ENCODE measurements around the gene NDRG3.
"Not testable (repeated sequence)": the region's sequence is repeated elsewhere in the genome, so short reads cannot be mapped to it uniquely, and the experiment has no call there.

Gene NDRG3

GRCh38 chr20:36760647-36761046 is 14.8 kb upstream of the NDRG3 start:
- DNase-seq (ENCODE audit: low read depth): no peak

DNA sequence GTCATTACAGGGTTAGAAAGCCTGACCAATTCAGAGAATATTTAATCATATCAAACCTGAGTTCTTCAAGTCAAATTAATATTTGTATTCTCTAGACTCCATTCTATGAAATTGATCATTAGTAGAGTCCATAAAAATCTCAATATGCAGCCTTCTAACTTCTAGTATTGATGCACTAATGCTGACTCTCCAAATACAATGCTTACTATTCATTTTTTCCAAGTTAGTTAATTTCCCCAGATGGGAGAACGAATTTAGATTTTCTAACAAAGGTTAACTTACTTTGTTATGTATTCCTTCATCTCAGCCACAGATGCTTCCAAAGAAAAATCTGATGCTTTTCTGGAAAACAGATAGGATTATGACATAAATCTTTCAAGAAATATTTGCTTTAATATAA is 12.4 kb upstream of the NDRG3 start:
- DNase-seq (ENCODE audit: low read depth): no peak

GRCh38 chr20:36756496-36756895 is 10.6 kb upstream of the NDRG3 start:
- no peak for DNase-seq (ENCODE audit: low read depth)

- peak; percentile 26 for DNase-seq (ENCODE audit: low read depth)
These were observed 8.8 kb upstream of the NDRG3 start for GRCh38 chr20:36754656-36755222.

DNA sequence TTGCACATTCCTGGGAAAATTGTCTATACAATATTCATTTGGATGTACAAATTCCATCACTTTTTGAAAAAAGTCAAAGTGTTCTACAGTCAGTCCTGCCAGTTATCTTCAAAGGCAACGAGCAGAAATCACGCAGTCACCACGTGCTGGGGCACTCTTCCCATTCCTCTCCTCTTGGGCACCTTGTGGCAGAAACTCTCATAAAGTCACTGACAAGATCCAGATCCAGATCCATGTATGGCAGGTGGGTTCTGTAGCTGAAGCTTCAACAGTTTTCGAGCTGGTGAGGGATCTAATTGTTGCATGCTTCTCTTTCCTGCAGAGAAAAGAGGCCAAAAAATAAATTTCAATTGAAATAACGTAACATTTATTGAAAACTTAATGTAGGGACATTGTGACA is 6.7 kb upstream of the NDRG3 start:
- DNase-seq (ENCODE audit: low read depth): no peak

DNA sequence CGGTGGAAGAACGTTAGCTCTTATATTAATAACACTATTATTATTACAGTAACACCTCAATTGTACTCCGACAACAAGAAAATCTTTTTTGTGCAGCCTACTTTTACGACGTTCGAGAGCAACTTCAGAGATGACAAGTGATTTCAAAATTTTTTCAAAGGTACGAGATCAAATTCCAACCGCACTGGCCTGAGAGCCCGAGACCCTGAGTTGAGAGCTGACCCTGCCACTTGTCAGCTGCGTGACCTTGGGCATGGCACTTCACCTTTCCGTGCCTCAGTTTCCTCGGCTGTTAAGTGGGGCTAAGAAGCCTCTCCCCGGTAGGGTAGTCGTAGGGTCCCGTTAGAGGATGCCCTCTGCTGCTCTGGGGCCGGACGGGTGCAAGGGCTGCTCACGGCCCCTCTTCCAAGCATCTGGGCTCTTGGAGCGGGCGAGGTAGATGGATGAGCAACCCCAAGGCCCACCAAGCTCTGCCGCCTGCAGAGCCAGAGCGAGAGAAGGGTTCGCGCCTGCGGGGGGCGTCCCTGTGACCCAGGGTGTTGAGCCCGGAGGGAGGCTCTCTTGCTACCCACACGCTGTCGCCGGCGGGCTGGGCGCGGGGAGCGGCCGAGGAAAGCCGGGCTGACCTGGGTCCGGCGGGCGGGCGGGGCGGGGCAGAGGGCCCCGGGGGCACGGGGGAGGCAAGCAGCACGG is 510 bp downstream of the NDRG3 start:
- DNase-seq (ENCODE audit: low read depth): no peak

- no peak for DNase-seq (ENCODE audit: low read depth)
These were observed 1.1 kb downstream of the NDRG3 start for GRCh38 chr20:36744764-36745191.

- no peak for DNase-seq (ENCODE audit: low read depth)
These were observed 1.6 kb downstream of the NDRG3 start for GRCh38 chr20:36744243-36744642.

DNA sequence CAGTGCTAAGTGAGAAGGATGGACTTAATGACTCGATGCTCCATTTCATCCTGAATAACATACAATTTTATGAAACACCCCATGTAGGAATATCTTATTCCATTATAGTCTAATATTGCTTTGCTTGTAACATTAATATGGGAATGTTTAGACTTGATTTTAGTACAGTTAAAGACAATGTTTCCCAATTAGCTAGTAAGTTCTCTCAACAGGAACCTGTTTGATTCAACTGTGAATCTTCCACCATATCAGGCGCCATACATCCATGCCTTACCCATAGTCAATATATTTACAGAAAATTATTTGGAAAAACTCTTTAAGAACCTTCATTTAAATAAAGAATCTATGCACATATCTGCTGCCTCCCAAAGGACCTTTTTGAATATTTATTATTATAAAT is 3.3 kb downstream of the NDRG3 start:
- DNase-seq (ENCODE audit: low read depth): no peak

DNA sequence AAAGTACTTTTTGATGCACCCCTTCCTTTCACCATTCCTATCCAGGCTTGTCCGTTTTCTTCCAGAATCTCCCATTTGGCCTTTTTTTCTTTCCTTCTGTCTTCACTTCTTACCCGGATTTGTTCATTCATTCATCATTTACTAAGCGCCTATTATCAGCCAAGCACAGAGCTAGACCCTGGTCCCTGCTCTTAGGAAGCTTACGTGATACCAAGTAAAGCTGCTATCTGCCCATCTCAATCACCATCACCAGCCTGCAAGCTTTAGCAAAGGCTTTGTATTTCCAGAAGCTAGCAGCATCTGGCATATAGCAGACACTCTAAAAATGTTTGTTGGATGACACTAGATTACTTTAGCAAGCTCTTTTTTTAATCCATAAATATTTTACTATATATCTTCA is 4.8 kb downstream of the NDRG3 start:
- no peak for DNase-seq (ENCODE audit: low read depth)

DNA sequence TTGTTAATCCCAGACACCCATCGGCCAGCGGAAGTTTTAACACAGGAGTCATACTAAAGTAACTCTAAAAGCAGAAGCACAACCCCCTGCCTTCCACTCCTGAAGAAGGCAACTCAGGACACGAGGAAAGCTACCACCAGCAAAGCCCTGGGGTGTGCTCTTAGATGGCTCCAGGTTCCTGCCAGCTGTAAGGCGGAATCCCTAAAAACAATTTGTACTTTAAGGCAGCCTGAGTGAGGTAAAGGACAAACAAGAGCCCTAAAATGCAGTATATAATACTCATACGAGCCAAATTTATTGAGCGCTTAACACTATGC is 8.7 kb downstream of the NDRG3 start:
- no peak for DNase-seq (ENCODE audit: low read depth)

DNA sequence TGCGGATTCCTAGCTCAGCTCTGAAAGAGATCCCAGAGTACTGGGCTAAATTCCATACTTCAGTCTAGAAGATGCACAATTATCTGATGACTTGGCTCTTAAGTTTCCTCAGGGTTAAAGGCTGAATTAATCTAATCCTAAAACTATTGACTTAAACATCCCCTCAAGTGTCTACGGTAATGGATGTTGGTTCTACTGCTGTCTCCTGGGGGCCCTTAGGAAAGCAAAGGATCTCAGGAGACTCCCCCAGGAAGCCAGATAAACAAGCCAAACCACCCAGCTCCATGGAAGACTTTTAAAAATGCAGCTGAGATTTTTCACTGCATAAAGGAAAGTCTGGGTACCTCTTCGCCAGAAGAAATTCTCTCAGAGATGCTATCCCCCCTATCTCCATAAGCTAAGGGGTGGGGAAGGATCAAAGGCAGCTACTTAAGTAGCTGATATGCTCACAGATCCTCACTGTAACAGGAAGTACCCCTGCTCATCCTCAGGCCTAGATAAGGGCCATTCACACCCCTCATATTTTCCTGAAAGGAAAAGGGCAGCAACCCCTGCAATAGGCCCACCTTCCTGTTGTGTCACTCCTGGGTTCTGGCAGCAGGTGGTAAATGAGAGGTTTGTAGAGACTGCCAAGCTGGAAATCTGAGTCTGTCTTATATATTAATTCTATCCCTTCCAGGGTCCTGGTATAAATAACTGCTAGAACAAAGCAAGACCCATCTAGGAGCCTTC is 9.3 kb downstream of the NDRG3 start:
- no peak for DNase-seq (ENCODE audit: low read depth)

DNA sequence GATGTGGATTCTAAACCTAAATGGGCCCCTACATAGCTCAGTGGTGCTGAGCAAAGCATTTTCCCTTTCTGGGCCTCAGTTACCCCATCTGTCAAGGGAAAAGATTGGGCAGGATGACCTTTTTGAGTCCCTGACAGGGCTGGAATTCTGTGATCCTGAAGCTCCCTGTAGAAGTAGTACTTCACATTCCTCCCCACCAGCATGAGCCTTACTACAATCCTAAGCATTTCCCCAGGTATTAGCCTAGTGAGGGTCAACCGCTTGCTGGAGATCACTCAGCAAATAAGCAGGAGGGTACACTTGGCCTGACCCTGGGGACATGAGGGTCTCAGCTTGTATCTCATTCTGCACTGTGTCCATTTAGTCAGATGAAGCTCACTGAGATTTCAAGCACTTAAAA is 13.4 kb downstream of the NDRG3 start:
- no peak for DNase-seq (ENCODE audit: low read depth)

DNA sequence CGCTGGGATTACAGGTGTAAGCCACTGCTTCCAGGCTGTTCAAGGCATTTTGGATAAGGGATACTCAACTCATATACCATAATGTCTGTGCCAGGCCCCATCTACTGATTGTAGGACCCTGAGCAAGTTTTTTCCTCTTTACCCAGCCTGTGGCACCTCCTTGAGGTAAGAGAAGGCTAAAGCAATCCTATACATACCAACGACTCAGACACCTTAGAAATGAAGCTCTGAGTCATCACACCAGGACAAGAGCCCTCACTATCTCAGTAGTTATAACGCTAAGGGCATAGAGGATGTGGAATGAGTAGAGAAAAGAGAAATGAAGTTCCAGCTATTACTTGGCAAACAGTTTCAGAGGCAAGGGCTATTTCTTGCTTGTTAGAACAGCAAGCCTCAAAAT is 16.9 kb downstream of the NDRG3 start:
- DNase-seq (ENCODE audit: low read depth): peak; percentile 15

- no peak for DNase-seq (ENCODE audit: low read depth)
These were observed 19.7 kb downstream of the NDRG3 start for GRCh38 chr20:36726168-36726567.

- DNase-seq (ENCODE audit: low read depth): no peak
These were observed 25.4 kb downstream of the NDRG3 start for GRCh38 chr20:36720510-36720909.

GRCh38 chr20:36717657-36718056 is 28.2 kb downstream of the NDRG3 start:
- no peak for DNase-seq (ENCODE audit: low read depth)

DNA sequence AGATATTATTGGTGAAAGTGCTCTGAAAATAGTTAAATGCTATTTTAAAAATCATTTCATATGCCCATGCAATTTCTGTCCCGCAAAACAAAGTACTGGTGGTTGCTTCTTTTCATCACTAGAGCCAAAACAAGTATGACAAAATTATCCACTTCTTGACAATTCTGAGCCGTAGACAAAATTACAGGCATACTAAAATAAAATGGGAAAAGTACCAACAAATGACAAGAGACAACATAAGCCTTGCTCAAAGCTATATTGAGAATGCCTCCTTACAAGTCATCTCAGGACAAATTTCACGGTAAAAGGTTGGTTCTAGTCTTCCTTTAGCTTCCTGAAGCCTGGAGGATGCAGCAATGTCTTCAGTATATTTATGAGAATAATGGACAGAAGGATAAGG is 28.9 kb downstream of the NDRG3 start:
- no peak for DNase-seq (ENCODE audit: low read depth)

GRCh38 chr20:36712775-36713174 is 33.1 kb downstream of the NDRG3 start:
- no peak for DNase-seq (ENCODE audit: low read depth)

GRCh38 chr20:36709126-36709525 is 36.8 kb downstream of the NDRG3 start:
- DNase-seq (ENCODE audit: low read depth): no peak

DNA sequence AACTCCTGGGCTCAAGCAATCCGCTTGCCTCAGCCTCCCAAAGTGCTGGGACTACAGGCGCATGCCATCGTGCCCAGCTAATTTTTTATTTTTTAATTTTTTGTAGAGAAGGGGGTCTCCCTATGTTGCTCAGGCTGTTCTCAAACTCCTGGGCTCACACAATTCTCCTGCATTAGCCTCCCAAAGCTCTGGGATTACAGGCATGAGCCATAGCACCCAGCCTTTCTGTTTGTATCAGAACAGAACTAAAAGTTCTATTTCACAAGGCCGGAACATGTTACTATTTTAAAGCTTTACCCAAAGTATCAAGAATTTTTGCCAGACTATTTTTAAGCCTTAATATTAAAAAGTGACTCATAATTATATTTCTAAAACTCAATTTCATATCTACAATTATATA is 42.4 kb downstream of the NDRG3 start:
- no peak for DNase-seq (ENCODE audit: low read depth)

GRCh38 chr20:36700438-36700837 is 45.5 kb downstream of the NDRG3 start:
- DNase-seq (ENCODE audit: low read depth): no peak

DNA sequence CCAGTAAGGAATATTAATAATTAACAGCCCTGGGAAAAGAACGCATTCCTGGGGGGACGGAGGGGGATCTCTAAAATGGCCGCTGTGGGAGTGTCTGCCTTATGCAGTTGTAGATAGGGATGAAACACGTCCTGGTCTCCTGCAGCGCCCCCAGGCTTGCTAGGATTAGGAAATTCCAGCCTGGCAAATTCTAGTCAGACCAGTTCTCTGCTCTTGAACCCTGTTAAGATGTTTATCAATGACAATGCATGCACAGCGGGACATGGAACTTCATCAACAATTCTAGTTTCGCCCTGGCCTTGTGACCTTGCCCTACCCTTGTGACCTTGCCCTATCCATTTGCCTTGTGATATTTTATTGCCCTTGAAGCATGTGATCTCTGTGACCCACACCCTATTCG is 50.4 kb downstream of the NDRG3 start:
- DNase-seq (ENCODE audit: low read depth): not testable (repeated sequence)

DNA sequence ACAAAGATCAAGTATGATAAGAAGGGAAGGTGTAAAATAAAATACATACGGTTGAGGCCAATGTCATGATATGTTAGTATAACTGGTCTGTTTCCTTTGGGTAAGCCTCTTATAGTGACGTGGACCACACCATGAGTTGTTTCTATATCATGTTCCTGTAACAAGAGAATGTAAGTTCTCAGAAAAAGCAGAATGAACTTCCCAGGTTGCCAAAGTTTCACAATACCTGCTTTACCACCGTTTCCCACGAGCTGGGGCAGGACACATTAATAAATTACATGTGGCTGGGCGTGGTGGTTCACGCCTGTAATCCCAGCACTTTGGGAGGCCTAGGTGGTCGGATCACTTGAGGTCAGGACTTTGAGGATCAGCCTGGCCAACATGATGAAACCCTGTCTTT is 57.3 kb downstream of the NDRG3 start:
- DNase-seq (ENCODE audit: low read depth): no peak

Data from non-pigmented ciliary epithelial cell (primary cell).